ENCODE results near the gene BMP6. TPM values are rescaled to one million over a fixed set of nuclear protein-coding genes. Genes with fewer than 3 reads are reported as not detected.
A peak's percentile ranks its signal among the peaks of the same experiment; 100 is the strongest.

Gene BMP6
- total and polyA plus RNA-seq, 5 donors = 2.3 to 4.7 (median 3.0) TPM

DNA sequence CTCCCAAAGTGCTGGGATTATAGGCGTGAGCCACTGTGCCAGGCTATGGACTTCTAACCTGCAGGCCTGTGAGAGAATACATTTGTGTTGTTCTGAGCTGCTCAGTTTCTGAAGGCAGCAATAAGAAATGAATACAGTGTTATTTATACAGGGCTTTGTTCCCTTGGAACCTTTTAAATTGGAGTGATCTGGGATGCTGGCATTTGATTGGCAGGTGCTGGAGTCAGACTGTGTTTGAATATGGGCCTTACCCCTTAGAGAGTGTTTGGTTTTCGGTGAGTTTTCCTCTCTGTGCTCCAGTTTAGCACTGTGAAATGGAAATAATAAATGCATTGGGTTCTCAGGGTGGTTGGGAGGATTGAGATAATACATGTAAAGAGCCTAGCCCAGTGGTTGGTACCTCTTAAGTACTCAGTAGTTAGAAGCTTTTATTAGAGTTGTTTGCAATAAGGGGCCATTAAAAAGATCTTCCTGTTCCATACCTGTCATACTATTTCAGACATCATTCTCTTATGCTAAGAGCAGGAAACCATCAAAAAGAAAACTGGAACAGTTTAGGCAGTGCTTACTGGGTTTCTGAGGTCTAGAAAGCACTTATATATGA, 22.1 kb downstream of the BMP6 start:
- H3K4me1 ChIP-seq (ENCODE audit: control insufficient read depth, insufficient read depth, low read length) = no peaks in the 10 kb centered on the region
- ATAC-seq (no peak), DNase-seq (no peak)
- H3K27ac ChIP-seq (ENCODE audit: low read length) = no peak overlapping the region
- 94% methylated on average over 2 of the region's 2 CpGs for WGBS
- no peaks in the 10 kb centered on the region for H3K9me3 ChIP-seq (ENCODE audit: control insufficient read depth, low read length)
- H3K4me3 ChIP-seq (ENCODE audit: low read length) = no peak overlapping the region
- intact Hi-C loops (cut with DNase I) = no loop called here
- no peaks in the 10 kb centered on the region for H3K27me3 ChIP-seq (ENCODE audit: control insufficient read depth, insufficient read depth)

DNA sequence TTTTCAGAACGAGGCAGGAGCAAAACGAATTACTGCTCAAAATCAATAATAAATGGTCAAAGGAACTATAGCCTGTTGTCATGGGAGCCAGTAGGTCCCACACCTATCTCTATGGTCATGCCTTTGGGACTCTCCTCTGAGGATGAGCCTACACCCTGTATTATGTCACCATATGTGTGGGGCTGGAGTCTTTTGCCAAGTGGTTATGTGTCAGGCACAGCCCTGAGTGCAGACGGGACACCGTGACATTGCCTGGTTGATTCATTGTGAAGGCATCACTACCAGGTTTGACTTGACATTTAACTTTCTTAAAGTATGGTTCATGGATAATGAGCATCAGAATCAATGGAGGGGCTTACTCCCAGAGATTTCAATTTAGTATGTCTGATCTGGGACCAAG, 23.6 kb downstream of the BMP6 start:
- Histone ChIP-seq H3K27me3 (ENCODE audit: control insufficient read depth, insufficient read depth) (no peaks in the 10 kb centered on the region), H3K27ac (ENCODE audit: low read length) (no peak overlapping the region), H3K4me1 (ENCODE audit: control insufficient read depth, insufficient read depth, low read length) (no peaks in the 10 kb centered on the region), H3K4me3 (ENCODE audit: low read length) (no peak overlapping the region), H3K9me3 (ENCODE audit: control insufficient read depth, low read length) (no peaks in the 10 kb centered on the region)
- ATAC-seq (no peak), DNase-seq (no peak)
- 93% methylated on average over 4 of the region's 4 CpGs for WGBS
- intact Hi-C loops (cut with DNase I) = no loop called here

DNA sequence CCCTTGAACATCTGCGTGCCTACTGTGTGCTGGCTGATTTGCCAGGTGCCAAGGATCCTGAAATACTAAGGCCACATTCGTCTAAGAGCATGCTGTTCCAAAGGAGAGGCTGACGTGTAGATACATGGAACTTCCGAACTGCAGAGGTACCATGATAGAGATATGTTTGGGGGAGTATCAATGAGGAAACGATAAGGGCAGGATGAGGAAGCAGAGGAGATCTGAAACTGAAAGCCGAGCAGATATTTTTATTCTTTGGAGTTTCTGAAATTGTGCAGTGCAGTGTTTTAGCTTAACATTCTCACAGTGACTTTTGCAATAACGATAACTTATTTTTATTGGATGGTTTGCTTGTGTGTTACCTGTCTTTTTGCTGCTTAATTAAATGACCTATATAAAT, 24.3 kb downstream of the BMP6 start:
- 66% methylated on average over 7 of the region's 7 CpGs for WGBS
- H3K27me3 ChIP-seq (ENCODE audit: control insufficient read depth, insufficient read depth) = no peaks in the 10 kb centered on the region
- DNase-seq = no peak
- no peaks in the 10 kb centered on the region for H3K9me3 ChIP-seq (ENCODE audit: control insufficient read depth, low read length)
- no peaks in the 10 kb centered on the region for H3K4me1 ChIP-seq (ENCODE audit: control insufficient read depth, insufficient read depth, low read length)
- no peak overlapping the region for H3K27ac ChIP-seq (ENCODE audit: low read length)
- intact Hi-C loops (cut with DNase I) = no loop called here
- ATAC-seq = peak; percentile 19 to 39
- no peak overlapping the region for H3K4me3 ChIP-seq (ENCODE audit: low read length)

DNA sequence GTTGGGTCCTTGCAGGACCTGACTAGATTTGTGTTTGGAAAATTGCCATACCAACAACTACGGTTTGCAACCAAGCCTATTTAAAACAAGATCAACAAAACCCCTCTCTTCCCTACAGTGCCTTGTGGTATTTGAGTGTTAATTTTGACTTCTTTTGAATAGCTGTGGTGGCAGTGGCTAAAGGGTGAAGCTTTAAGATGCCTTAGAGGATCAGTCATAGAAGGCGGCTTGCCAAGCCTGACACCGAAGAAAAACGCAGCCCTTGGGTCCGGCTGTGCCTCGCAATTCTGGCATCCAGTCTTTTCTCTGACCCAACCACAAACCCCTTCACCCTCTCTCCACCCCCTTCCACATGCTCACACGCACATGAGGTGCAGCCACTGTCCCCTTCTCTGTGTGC, 32.6 kb downstream of the BMP6 start:
- ATAC-seq (peak; percentile 36 to 43), DNase-seq (peak; percentile 44 to 58 (median 56))
- intact Hi-C loops (cut with DNase I) = no loop called here
- no peaks in the 10 kb centered on the region for H3K27me3 ChIP-seq (ENCODE audit: control insufficient read depth, insufficient read depth)
- H3K4me3 ChIP-seq (ENCODE audit: low read length) = no peak overlapping the region
- no peak overlapping the region for H3K27ac ChIP-seq (ENCODE audit: low read length)
- 48% methylated on average over 7 of the region's 7 CpGs for WGBS
- H3K4me1 ChIP-seq (ENCODE audit: control insufficient read depth, insufficient read depth, low read length) = no peaks in the 10 kb centered on the region
- no peaks in the 10 kb centered on the region for H3K9me3 ChIP-seq (ENCODE audit: control insufficient read depth, low read length)

DNA sequence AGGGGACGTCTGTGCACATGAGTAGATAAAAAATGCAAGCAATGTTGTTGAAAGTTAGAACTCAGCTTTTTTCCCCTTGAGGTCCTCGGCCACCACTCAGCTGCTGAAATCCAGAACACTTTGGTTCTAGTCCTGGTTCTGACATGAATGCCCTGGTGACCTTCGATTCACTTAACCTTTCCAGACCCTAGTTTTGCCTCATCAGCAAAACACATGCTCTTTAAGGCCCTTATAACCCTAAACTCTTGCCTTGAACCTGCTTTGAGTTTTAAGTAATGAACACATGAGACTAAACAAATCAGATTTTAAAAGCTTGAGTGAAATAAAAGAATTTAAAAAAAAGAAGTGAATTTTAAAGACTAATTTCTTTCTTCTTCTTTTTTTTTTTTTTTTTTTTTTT, 33.4 kb downstream of the BMP6 start:
- Histone ChIP-seq H3K27ac (ENCODE audit: low read length) (no peak overlapping the region), H3K4me1 (ENCODE audit: control insufficient read depth, insufficient read depth, low read length) (no peaks in the 10 kb centered on the region), H3K27me3 (ENCODE audit: control insufficient read depth, insufficient read depth) (no peaks in the 10 kb centered on the region), H3K4me3 (ENCODE audit: low read length) (no peak overlapping the region), H3K9me3 (ENCODE audit: control insufficient read depth, low read length) (no peaks in the 10 kb centered on the region)
- intact Hi-C loops (cut with DNase I) = no loop called here
- DNase-seq (no peak), ATAC-seq (no peak)
- 73% methylated on average over 3 of the region's 3 CpGs for WGBS

DNA sequence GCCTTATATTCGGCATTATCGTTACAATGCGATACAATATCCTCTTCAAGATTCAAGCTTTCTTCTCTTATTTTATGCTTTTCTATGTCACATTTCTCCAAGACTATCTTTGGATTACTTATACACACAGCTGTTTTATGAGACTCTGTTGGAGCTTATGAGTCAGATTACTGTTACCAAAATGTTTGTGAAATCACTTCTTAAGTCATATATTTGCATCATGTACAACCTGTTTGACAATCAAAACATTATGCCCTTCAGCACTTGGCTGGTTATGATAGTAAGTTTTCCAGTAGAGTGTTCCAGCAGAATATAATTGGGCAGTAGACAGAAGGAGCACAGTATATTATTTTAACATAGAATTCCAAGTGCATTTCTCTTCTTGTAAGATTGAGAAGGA, 35.2 kb downstream of the BMP6 start:
- intact Hi-C loops (cut with DNase I) = no loop called here
- Histone ChIP-seq H3K27me3 (ENCODE audit: control insufficient read depth, insufficient read depth) (no peaks in the 10 kb centered on the region), H3K9me3 (ENCODE audit: control insufficient read depth, low read length) (no peaks in the 10 kb centered on the region), H3K4me1 (ENCODE audit: control insufficient read depth, insufficient read depth, low read length) (no peaks in the 10 kb centered on the region), H3K4me3 (ENCODE audit: low read length) (no peak overlapping the region), H3K27ac (ENCODE audit: low read length) (no peak overlapping the region)
- ATAC-seq (no peak), DNase-seq (no peak)
- 97% methylated on average over 3 of the region's 3 CpGs for WGBS

DNA sequence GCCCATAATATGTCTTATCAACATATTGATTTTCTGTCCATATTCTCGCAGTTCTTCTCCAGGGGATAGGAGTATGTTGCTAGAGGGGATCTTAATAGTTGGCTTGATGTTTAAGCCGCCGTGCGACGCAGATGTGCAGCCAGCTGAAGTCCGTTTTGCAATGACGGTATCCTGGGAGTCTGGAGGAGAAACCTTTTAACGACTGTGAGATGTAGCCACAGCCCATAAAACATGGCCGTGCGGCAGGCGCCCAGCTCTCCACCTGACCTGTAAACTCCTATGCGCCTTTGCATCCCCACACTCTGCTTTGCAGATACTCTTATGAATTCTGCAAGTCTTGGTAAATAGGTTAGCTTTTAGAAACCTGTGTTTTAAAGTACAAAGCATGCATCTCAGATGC, 36.9 kb downstream of the BMP6 start:
- no peak for ATAC-seq
- intact Hi-C loops (cut with DNase I) = no loop called here
- H3K27me3 ChIP-seq (ENCODE audit: control insufficient read depth, insufficient read depth) = no peaks in the 10 kb centered on the region
- no peak overlapping the region for H3K4me3 ChIP-seq (ENCODE audit: low read length)
- DNase-seq = no peak
- no peak overlapping the region for H3K27ac ChIP-seq (ENCODE audit: low read length)
- WGBS = 87% methylated on average over 12 of the region's 12 CpGs
- H3K9me3 ChIP-seq (ENCODE audit: control insufficient read depth, low read length) = no peaks in the 10 kb centered on the region
- no peaks in the 10 kb centered on the region for H3K4me1 ChIP-seq (ENCODE audit: control insufficient read depth, insufficient read depth, low read length)

DNA sequence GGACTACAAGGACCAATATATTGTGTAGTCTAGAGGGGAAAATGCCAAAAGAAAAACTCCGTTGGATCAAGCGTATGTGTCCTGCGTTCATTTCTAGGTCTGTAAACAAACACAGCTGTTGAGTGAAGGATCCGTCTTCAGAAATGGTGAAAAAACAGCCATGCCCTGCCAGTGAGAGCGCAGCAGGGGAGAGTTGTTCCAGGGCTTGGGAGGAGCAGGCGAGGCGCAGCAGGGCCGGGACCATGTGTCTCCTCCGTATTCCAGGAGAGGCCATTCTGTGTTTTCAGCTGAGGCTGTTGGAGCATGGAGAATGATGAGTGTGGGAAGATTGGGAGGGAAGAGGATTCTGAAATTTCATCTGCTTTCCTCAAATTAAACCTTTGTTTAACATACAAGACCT, 38.0 kb downstream of the BMP6 start:
- H3K4me3 ChIP-seq (ENCODE audit: low read length) = no peak overlapping the region
- no peaks in the 10 kb centered on the region for H3K4me1 ChIP-seq (ENCODE audit: control insufficient read depth, insufficient read depth, low read length)
- DNase-seq = no peak
- no peaks in the 10 kb centered on the region for H3K27me3 ChIP-seq (ENCODE audit: control insufficient read depth, insufficient read depth)
- 77% methylated on average over 9 of the region's 9 CpGs for WGBS
- H3K27ac ChIP-seq (ENCODE audit: low read length) = no peak overlapping the region
- intact Hi-C loops (cut with DNase I) = no loop called here
- ATAC-seq = no peak
- no peaks in the 10 kb centered on the region for H3K9me3 ChIP-seq (ENCODE audit: control insufficient read depth, low read length)

DNA sequence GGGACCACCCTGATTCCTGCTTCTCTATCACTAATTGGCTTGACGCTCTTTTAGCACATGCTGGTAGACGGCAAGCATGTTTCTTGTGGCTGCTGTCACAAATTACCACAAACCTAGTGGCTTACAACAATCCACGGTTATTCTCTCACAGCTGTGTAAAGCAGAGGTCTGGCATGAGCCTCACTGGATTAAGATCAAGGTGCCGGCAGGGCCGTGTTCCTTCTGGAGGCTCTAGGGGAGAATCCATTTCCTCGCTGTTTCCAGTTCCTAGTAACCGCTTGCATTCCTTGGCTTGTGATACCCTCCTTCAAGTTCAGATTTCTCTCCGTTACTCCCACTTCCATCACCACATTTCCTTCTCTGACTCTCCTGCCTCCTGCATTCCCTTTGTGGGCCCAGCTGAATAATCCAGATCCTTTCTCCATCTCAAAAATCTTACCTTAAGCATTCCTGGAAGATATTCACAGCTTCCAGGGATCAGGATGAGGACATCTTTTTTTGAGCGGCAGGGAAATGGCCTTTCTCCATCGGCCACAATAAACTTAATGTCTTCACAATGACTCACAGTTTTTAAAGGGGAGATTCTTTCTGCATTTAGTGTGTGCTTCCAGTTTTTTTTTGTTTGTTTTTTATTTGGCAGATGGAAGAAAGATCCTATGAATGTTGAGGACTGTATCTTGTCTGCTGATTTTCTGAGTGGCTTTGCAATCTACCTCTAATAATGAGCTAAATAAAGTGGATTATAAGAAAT, 39.9 kb downstream of the BMP6 start:
- intact Hi-C loops (cut with DNase I) = no loop called here
- Histone ChIP-seq H3K9me3 (ENCODE audit: control insufficient read depth, low read length) (no peaks in the 10 kb centered on the region), H3K4me3 (ENCODE audit: low read length) (no peak overlapping the region), H3K27me3 (ENCODE audit: control insufficient read depth, insufficient read depth) (no peaks in the 10 kb centered on the region), H3K4me1 (ENCODE audit: control insufficient read depth, insufficient read depth, low read length) (no peaks in the 10 kb centered on the region), H3K27ac (ENCODE audit: low read length) (no peak overlapping the region)
- DNase-seq = no peak
- ATAC-seq = no peak
- 93% methylated on average over 10 of the region's 10 CpGs for WGBS

DNA sequence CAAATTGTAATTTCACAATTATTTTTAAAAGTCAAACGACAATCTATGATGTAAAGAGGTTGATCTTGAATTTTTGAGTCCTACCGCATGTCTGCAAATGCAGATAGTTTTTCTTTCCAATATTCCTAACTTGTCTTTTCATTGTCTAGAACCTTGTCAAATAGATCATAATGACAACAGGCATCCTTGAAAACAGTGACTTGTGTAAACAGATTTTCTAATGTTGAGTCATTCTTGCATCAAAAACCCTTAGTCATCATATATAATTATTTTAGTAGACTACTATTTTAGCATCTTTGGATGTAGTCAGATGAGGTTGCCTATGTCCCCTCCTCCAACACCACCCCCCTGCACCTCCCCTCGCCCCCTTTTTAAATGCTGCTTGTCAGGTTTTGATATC, 43.8 kb downstream of the BMP6 start:
- no peak for DNase-seq
- Histone ChIP-seq H3K9me3 (ENCODE audit: control insufficient read depth, low read length) (no peaks in the 10 kb centered on the region), H3K27ac (ENCODE audit: low read length) (no peak overlapping the region), H3K27me3 (ENCODE audit: control insufficient read depth, insufficient read depth) (no peaks in the 10 kb centered on the region), H3K4me1 (ENCODE audit: control insufficient read depth, insufficient read depth, low read length) (no peaks in the 10 kb centered on the region), H3K4me3 (ENCODE audit: low read length) (no peak overlapping the region)
- intact Hi-C loops (cut with DNase I) = no loop called here
- ATAC-seq = no peak
- 59% methylated on average over 3 of the region's 3 CpGs for WGBS

DNA sequence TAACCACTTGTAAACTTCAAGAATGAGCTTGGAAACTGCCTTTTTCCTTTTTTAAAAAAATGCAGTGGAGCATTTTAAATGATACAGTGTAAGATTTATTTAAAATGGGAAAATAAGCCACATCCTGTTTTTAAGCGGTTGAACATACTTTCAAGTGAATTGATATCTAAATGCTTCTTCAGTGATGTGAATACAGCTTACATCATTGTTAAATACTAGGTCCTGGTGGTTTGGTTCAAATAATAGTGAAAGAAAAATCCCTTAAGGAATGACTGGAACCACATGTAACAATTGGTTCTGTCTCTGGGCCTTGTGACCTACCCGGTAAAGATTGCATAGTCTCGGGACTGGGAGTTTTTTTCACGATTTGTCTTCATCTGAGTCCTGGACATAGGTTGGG, 44.2 kb downstream of the BMP6 start:
- Histone ChIP-seq H3K4me3 (ENCODE audit: low read length) (no peak overlapping the region), H3K27me3 (ENCODE audit: control insufficient read depth, insufficient read depth) (no peaks in the 10 kb centered on the region), H3K9me3 (ENCODE audit: control insufficient read depth, low read length) (no peaks in the 10 kb centered on the region), H3K4me1 (ENCODE audit: control insufficient read depth, insufficient read depth, low read length) (no peaks in the 10 kb centered on the region), H3K27ac (ENCODE audit: low read length) (no peak overlapping the region)
- WGBS = 82% methylated on average over 4 of the region's 4 CpGs
- intact Hi-C loops (cut with DNase I) = no loop called here
- no peak for DNase-seq
- no peak for ATAC-seq

DNA sequence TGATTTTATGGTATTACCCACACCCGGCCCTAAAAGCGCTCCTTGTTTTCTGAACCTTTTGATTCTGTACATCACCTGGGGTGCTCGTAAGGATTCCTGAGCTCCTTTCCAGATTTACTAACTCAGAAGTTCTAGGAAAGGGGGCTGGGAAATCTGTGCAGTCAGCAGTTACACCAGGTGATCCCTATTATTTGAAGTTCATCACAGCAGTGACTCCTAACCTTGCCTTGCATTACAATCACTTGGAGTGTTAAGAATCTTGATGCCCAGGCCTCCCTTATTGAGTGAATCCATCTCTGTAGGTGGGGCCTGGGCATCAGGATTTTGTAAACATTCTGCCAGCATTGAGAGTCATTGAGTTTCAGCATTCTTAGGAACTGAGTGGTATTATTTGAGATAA, 44.7 kb downstream of the BMP6 start:
- Histone ChIP-seq H3K27ac (ENCODE audit: low read length) (no peak overlapping the region), H3K9me3 (ENCODE audit: control insufficient read depth, low read length) (no peaks in the 10 kb centered on the region), H3K4me1 (ENCODE audit: control insufficient read depth, insufficient read depth, low read length) (no peaks in the 10 kb centered on the region), H3K4me3 (ENCODE audit: low read length) (no peak overlapping the region), H3K27me3 (ENCODE audit: control insufficient read depth, insufficient read depth) (no peaks in the 10 kb centered on the region)
- 95% methylated on average over 3 of the region's 3 CpGs for WGBS
- intact Hi-C loops (cut with DNase I) = no loop called here
- ATAC-seq = no peak
- no peak for DNase-seq
